GM12878 (cell line): Measurements from ENCODE around the gene TRIM47. TPM values are rescaled to one million over a fixed set of nuclear protein-coding genes. Genes with fewer than 3 reads are reported as not detected.
"Not testable (repeated sequence)": the region's sequence is repeated elsewhere in the genome, so short reads cannot be mapped to it uniquely, and the experiment has no call there.

Experiments used
- ATAC-seq: fragments of 200-7000 bp; cut with Tn5 transposase; 3 replicates; pipeline ENCODE4 v1.9.1; 2020; ENCODE audit warnings: mild to moderate bottlenecking, moderate library complexity
- BruUV-seq: library from RNA; stranded (reverse); fragments of 400-500 nt; replicated peaks from 2 replicates; lab custom pipeline; 2021; lab: Mats Ljungman, UMichigan
- CTCF ChIA-PET: fragments of 300-600 bp; sonication (Branson Sonifier 250); formaldehyde crosslinking; extraction: SDS; loops from one replicate; lab custom pipeline; 2021; ENCODE audit warnings: inconsistent platforms; lab: Yijun Ruan, JAX
- POLR2A ChIA-PET: fragments of 350-600 bp; formaldehyde crosslinking; extraction: SDS; loops from one replicate; lab custom pipeline; 2021; ENCODE audit warnings: inconsistent platforms; lab: Charles Lee
- RAD21 ChIA-PET: fragments of 300-600 bp; sonication (Branson Sonifier 250); formaldehyde crosslinking; loops from one replicate; lab custom pipeline; 2023; ENCODE audit warnings: antibody characterized with exemption; ENCODE audit not compliant: unreplicated experiment; lab: Charles Lee
- SMC1A ChIA-PET: fragments of 300-600 bp; sonication (Branson Sonifier 250); formaldehyde crosslinking; loops from one replicate; lab custom pipeline; 2023; ENCODE audit not compliant: unreplicated experiment, uncharacterized antibody; lab: Charles Lee
- DNase-seq: peaks from one replicate; pipeline ENCODE4 v3.0.0-alpha.2; 2011; ENCODE audit warnings: low read depth, low spot score
- FAIRE-seq: peaks from 3 replicates; lab custom pipeline; 2011; peaks lifted over from hg19 to GRCh38; lab: Jason Lieb, UNC
- H2AFZ ChIP-seq: 2 replicates; pipeline ENCODE4 v1.6.0; 2011; ENCODE audit warnings: low read depth, low read length, control low read depth; ENCODE audit not compliant: control insufficient read depth
- H3K27ac ChIP-seq: 2 replicates; pipeline ENCODE4 v1.5.1; 2011; ENCODE audit warnings: control low read depth; ENCODE audit not compliant: control insufficient read depth, insufficient read depth
- H3K27me3 ChIP-seq, 2 experiments: replicated peaks in 1 of 2; 2 replicates each; pipeline versions ENCODE4 v1.6.0 to v1.6.1; 2011; ENCODE audit warnings: low read length in 1 of 2; ENCODE audit not compliant: control insufficient read depth in 2 of 2, insufficient read depth in 2 of 2
- H3K36me3 ChIP-seq, 2 experiments: 2 replicates each; pipeline ENCODE4 v1.5.1; 2011; ENCODE audit warnings: low read length in 1 of 2; ENCODE audit not compliant: control insufficient read depth in 2 of 2, insufficient read depth in 2 of 2
- H3K4me1 ChIP-seq: 2 replicates; pipeline ENCODE4 v1.6.1; 2011; ENCODE audit warnings: mild to moderate bottlenecking, low read length, moderate library complexity, mixed read lengths; ENCODE audit not compliant: control insufficient read depth, insufficient read depth
- H3K4me2 ChIP-seq: 2 replicates; pipeline ENCODE4 v1.6.0; 2011; ENCODE audit warnings: control low read depth; ENCODE audit not compliant: control insufficient read depth, insufficient read depth
- H3K4me3 ChIP-seq: fragments of 200-600 bp; sonication (generic); 2 replicates; pipeline ENCODE4 v1.5.1; 2016
- H3K79me2 ChIP-seq: 2 replicates; pipeline ENCODE4 v1.6.0; 2011; ENCODE audit warnings: low read length; ENCODE audit not compliant: control insufficient read depth, insufficient read depth
- H3K9ac ChIP-seq: 2 replicates; pipeline ENCODE4 v1.8.0; 2011; ENCODE audit warnings: low read length, control low read depth, mixed read lengths; ENCODE audit not compliant: control insufficient read depth, insufficient read depth
- H3K9me3 ChIP-seq: replicated peaks from 3 replicates; pipeline ENCODE4 v1.5.1; 2011; ENCODE audit warnings: mild to moderate bottlenecking, low read length; ENCODE audit not compliant: control insufficient read depth, insufficient read depth
- H4K20me1 ChIP-seq: 2 replicates; pipeline ENCODE4 v1.6.0; 2011; ENCODE audit not compliant: control insufficient read depth, insufficient read depth
- CBFB ChIP-seq: IDR thresholded peaks from 2 replicates; pipeline ENCODE4 v1.6.1; 2016; ENCODE audit warnings: antibody characterized with exemption, low read depth
- CHD1 ChIP-seq: IDR thresholded peaks from 2 replicates; pipeline ENCODE4 v1.6.1; 2012; ENCODE audit warnings: low read depth, low read length, improper control_type of control experiment
- CHD4 ChIP-seq: fragments of 200-600 bp; sonication (generic); IDR thresholded peaks from 2 replicates; pipeline ENCODE4 v1.6.1; 2016; ENCODE audit warnings: mild to moderate bottlenecking
- GATAD2B ChIP-seq: fragments of 450-650 bp; conservative IDR thresholded peaks from 2 replicates; pipeline ENCODE4 v1.6.1; 2017; ENCODE audit warnings: low read depth, mild to moderate bottlenecking, moderate library complexity
- HCFC1 ChIP-seq: fragments of 150-350 bp; IDR thresholded peaks from 2 replicates; pipeline ENCODE4 v1.6.1; 2014; ENCODE audit warnings: low read length
- JUND ChIP-seq: IDR thresholded peaks from 2 replicates; pipeline ENCODE4 v1.6.1; 2012; ENCODE audit warnings: low read depth, mild to moderate bottlenecking, low read length, improper control_type of control experiment, moderate library complexity
- NR2C2 ChIP-seq: IDR thresholded peaks from 2 replicates; pipeline ENCODE4 v1.6.1; 2011; ENCODE audit warnings: borderline replicate concordance, low read depth; ENCODE audit not compliant: control insufficient read depth, insufficient read length
- PAX5 ChIP-seq: IDR thresholded peaks from 2 replicates; pipeline ENCODE4 v1.6.1; 2011; ENCODE audit warnings: low read depth, low read length, borderline replicate concordance
- RB1 ChIP-seq: fragments of 450-650 bp; formaldehyde crosslinking; IDR thresholded peaks from 2 replicates; pipeline ENCODE4 v1.6.1; 2017; ENCODE audit warnings: mild to moderate bottlenecking, borderline replicate concordance
- RBBP5 ChIP-seq: fragments of 200-600 bp; sonication (generic); conservative IDR thresholded peaks from 2 replicates; pipeline ENCODE4 v1.6.1; 2016
- STAT1 ChIP-seq: fragments of 450-650 bp; conservative IDR thresholded peaks from 2 replicates; pipeline ENCODE4 v1.6.1; 2014; ENCODE audit warnings: antibody characterized with exemption, mild to moderate bottlenecking
- TBL1XR1 ChIP-seq: IDR thresholded peaks from 2 replicates; pipeline ENCODE4 v1.6.1; 2012; ENCODE audit warnings: low read depth, low read length, improper control_type of control experiment
- ZNF24 ChIP-seq: fragments of 450-650 bp; IDR thresholded peaks from 2 replicates; pipeline ENCODE4 v1.6.1; 2017; ENCODE audit warnings: antibody characterized with exemption, mild to moderate bottlenecking
- ZNF274 ChIP-seq: IDR thresholded peaks from one replicate; pipeline ENCODE4 v1.8.0; 2011; ENCODE audit not compliant: insufficient read length, insufficient read depth
- WGBS: methylation state at CpG from one replicate; pipeline ENCODE4 v1.1.6; 2016; ENCODE audit warnings: low lambda C conversion rate; ENCODE audit not compliant: insufficient replicate concordance, insufficient coverage; ENCODE audit errors: missing lambda C conversion rate; 5-methylcytosine and 5-hydroxymethylcytosine counted together
- in situ Hi-C: fragments of 300-500 bp; cut with MboI; formaldehyde crosslinking; loops from 9 replicates; pipeline ENCODE4 v1.14.3; 2018; ENCODE audit warnings: mixed read lengths
- intact Hi-C: fragments of 100-400 bp; cut with micrococcal nuclease; formaldehyde crosslinking; loops from one replicate; pipeline ENCODE4 v1.14.2; 2022; ENCODE audit not compliant: unreplicated experiment
- polyA plus RNA-seq, 11 experiments: library from polyadenylated mRNA; depleted of rRNA in 4 of 11; unstranded in 6 of 11; stranded (reverse) in 5 of 11; fragments of >200 nt; fragmentation: Nextera tagmentation in 4 of 11; fragmentation: Illumina TruSeq in 1 of 11; extraction: Ambion mirVana in 4 of 11; extraction: Trizol in 1 of 11; gene quantifications; 1 replicate in 1 of 11; 2 replicates in 10 of 11; pipeline versions ENCODE4 v1.2.1 to v1.2.3, GENCODE V29; 2011 to 2016; ENCODE audit warnings: inconsistent platforms in 2 of 11, missing spikeins in 2 of 11, low read depth in 1 of 11
- total RNA-seq, 4 experiments: library from RNA; depleted of rRNA in 3 of 4; stranded (reverse); fragments of >200 nt in 3 of 4; fragmentation: Illumina TruSeq in 1 of 4; extraction: Trizol in 1 of 4; gene quantifications; 2 replicates each; pipeline versions ENCODE4 v1.2.1 to v1.2.3, GENCODE V29; 2013 to 2021
- TF ChIP-seq, protein P1 (sequence below): fragments of 450-650 bp; IDR thresholded peaks from 2 replicates; pipeline ENCODE4 v1.6.1; 2014; ENCODE audit warnings: mild to moderate bottlenecking

The TRIM47 gene
- total and polyA plus RNA-seq, 10 of the 15 experiments (the other 5 are each of a cell fraction or from before 2014, with no cell fraction given), result 0.35 to 9.7 (median 5.3) TPM

DNA sequence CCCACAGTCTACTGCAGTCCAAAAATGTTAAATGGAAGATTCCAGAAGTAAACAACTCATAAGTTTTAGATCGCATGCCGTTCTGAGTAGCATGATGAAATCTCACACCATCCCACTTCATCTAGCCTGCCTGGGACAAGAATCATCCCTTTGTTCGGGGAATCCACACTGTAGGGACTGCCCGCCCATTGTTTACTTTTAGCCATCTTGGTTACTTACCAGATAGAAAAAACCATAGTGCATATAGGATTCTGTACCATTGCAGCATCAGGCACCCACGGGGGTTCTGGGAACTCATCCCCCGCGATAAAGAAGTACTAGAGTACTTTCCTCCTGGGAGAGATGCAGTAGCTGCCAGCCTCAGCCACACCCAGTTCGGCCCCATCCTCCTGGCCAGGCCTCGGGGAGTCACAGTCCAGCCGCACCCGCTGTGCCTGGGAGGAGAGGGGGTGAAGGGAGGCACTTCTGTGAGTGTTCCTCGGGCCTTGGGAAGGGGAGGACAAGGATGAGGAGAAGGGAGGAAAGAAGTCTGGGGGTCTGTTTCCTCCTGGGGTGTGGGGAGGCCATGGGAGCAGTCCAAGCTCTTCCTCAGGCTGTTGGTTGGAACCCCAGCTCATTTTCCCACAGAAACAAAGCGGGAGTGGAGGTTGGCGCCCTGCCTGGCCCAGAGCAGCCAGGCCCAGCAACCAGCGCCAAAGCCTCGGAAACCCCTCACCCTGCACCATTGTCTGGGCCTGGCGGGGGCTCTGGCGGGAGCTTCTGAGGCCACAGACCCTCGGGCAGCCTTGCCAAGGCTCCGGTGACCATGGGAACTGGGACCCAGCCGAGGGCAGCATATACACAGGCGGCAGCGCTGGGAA, 8.9 kb downstream of the TRIM47 start:
- 64% methylated on average over 23 of the region's 23 CpGs for WGBS

DNA sequence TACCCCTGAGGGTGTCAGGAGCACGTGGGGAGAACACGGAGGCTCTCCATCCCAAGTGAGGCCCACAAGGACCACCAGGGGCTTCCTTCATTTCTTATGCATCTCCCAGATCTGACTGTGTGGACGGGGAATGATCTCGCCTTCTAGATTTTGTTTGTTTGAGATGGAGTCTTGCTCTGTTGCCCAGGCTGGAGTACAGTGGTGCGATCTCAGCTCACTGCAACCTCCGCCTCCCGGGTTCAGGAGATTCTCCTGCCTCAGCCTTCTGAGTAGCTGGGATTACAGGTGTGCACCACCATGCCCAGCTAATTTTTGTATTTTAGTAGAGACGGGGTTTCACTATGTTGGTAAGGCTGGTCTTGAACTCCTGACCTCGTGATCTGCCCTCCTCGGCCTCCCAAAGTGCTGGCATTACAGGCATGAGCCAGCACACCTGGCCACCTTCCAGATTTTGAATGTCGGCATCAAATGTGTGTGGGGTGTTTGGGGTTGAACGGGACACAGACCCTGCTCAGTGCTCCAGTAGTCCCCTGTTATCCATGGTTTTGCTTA, 9.6 kb downstream of the TRIM47 start:
- not testable (repeated sequence) for H3K4me3 ChIP-seq
- WGBS, result 75% methylated on average over 12 of the region's 12 CpGs
- POLR2A ChIA-PET, result interaction anchor here (1.8 kb wide), 1 partner anchor 10 kb away, joined by 3 read pairs; no protein-coding TSS in a partner anchor

More for the DNA sequence above, 8.9 kb downstream of the TRIM47 start:
- no peak for DNase-seq
- Histone ChIP-seq H2AFZ (no peak overlapping the region), H3K4me3 (no peak overlapping the region), H3K4me2 (no peak overlapping the region), H3K27ac (no peak overlapping the region), H3K9ac (no peak overlapping the region), H3K4me1 (peaks cover 9% of the 10 kb centered on the region), H3K79me2 (no peaks in the 10 kb centered on the region), H3K9me3 (no peaks in the 10 kb centered on the region), H3K27me3 (no peaks in the 10 kb centered on the region), H4K20me1 (no peaks in the 10 kb centered on the region), H3K36me3 (no peaks in the 10 kb centered on the region)
- RAD21 ChIA-PET, result no interaction called here
- BruUV-seq, result no TSS peak
- no peak for ATAC-seq
- no peak for FAIRE-seq
- SMC1A ChIA-PET, result no interaction called here
- TF ChIP-seq PAX5 (no peak), TBL1XR1 (no peak), HCFC1 (no peak), ZNF274 (no peak), RB1 (no peak), NR2C2 (no peak), STAT1 (no peak), RBBP5 (no peak), ZNF24 (no peak), GATAD2B (no peak), CHD1 (no peak), JUND (no peak), CBFB (no peak), CHD4 (no peak)
- TF ChIP-seq, protein P1, sequence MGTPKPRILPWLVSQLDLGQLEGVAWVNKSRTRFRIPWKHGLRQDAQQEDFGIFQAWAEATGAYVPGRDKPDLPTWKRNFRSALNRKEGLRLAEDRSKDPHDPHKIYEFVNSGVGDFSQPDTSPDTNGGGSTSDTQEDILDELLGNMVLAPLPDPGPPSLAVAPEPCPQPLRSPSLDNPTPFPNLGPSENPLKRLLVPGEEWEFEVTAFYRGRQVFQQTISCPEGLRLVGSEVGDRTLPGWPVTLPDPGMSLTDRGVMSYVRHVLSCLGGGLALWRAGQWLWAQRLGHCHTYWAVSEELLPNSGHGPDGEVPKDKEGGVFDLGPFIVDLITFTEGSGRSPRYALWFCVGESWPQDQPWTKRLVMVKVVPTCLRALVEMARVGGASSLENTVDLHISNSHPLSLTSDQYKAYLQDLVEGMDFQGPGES, result no peak
- intact Hi-C loops (no loop called here), in situ Hi-C loops (no loop called here)
- POLR2A ChIA-PET, result interaction anchor here (0.5 kb wide), 1 partner anchor 436 kb away, joined by 3 read pairs; no protein-coding TSS in a partner anchor
- CTCF ChIA-PET, result interaction anchor here (1.6 kb wide), 1 partner anchor 105 kb away, joined by 4 read pairs; the partner anchor contains the start of gene GALK1

More for the DNA sequence above, 9.6 kb downstream of the TRIM47 start:
- H3K27me3 ChIP-seq, in situ Hi-C loops, H3K79me2 ChIP-seq, H2AFZ ChIP-seq, H3K36me3 ChIP-seq, H3K9me3 ChIP-seq, intact Hi-C loops, ATAC-seq, SMC1A ChIA-PET, DNase-seq, RAD21 ChIA-PET, H3K4me2 ChIP-seq, FAIRE-seq, H3K9ac ChIP-seq, H4K20me1 ChIP-seq, H3K27ac ChIP-seq, BruUV-seq: not testable (repeated sequence)
- H3K4me1 ChIP-seq, result peaks cover 16% of the 10 kb centered on the region
- CTCF ChIA-PET, result interaction anchor here (1.3 kb wide), 1 partner anchor 10 kb away, joined by 5 read pairs; no protein-coding TSS in a partner anchor
